Measurements from ENCODE around the gene MED6. TPM values are rescaled to one million over a fixed set of nuclear protein-coding genes. Genes with fewer than 3 reads are reported as not detected.

The MED6 gene
- total RNA-seq, 1 experiment from 2014 or later, result 46.3 TPM

GRCh38 chr14:70594461-70594860 lies 6.0 kb downstream of the MED6 start:
- H3K9me3 Mint-ChIP-seq, result no peaks in the 10 kb centered on the region
- ChIA-PET POLR2A (no interaction called here), CTCF (no interaction called here)
- H3K36me3 Mint-ChIP-seq, result peaks cover 55% of the 10 kb centered on the region
- TF ChIP-seq, protein P1, sequence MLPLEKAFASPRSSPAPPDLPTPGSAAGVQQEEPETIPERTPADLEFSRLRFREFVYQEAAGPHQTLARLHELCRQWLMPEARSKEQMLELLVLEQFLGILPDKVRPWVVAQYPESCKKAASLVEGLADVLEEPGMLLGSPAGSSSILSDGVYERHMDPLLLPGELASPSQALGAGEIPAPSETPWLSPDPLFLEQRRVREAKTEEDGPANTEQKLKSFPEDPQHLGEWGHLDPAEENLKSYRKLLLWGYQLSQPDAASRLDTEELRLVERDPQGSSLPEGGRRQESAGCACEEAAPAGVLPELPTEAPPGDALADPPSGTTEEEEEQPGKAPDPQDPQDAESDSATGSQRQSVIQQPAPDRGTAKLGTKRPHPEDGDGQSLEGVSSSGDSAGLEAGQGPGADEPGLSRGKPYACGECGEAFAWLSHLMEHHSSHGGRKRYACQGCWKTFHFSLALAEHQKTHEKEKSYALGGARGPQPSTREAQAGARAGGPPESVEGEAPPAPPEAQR (CRISPR knock-in tag; IDR thresholded peaks at IDR 0.05), result no peak
- TF ChIP-seq MXD4 (CRISPR knock-in tag; IDR thresholded peaks at IDR 0.05; ENCODE audit: borderline replicate concordance) (no peak), SOX15 (CRISPR knock-in tag; IDR thresholded peaks at IDR 0.05) (no peak), ZNF423 (CRISPR knock-in tag; IDR thresholded peaks at IDR 0.05) (no peak), NFE2L1 (CRISPR knock-in tag; IDR thresholded peaks at IDR 0.05) (no peak), ZNF219 (CRISPR knock-in tag; IDR thresholded peaks at IDR 0.05; ENCODE audit: borderline replicate concordance) (no peak), NR2C2 (CRISPR knock-in tag; IDR thresholded peaks at IDR 0.05) (no peak), SMAD3 (CRISPR knock-in tag; IDR thresholded peaks at IDR 0.05; ENCODE audit: borderline replicate concordance) (no peak), TEAD4 (CRISPR knock-in tag; IDR thresholded peaks at IDR 0.05) (no peak), ZNF671 (CRISPR knock-in tag; IDR thresholded peaks at IDR 0.05) (no peak), SP1 (CRISPR knock-in tag; conservative IDR thresholded peaks at IDR 0.05) (no peak), TEAD1 (CRISPR knock-in tag; IDR thresholded peaks at IDR 0.05) (no peak), CDX4 (CRISPR knock-in tag; IDR thresholded peaks at IDR 0.05; ENCODE audit: borderline replicate concordance) (no peak), ATF1 (CRISPR knock-in tag; IDR thresholded peaks at IDR 0.05) (no peak)
- TF ChIP-seq, protein P2, sequence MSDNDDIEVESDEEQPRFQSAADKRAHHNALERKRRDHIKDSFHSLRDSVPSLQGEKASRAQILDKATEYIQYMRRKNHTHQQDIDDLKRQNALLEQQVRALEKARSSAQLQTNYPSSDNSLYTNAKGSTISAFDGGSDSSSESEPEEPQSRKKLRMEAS (CRISPR knock-in tag; IDR thresholded peaks at IDR 0.05), result no peak
- TF ChIP-seq, protein P3, sequence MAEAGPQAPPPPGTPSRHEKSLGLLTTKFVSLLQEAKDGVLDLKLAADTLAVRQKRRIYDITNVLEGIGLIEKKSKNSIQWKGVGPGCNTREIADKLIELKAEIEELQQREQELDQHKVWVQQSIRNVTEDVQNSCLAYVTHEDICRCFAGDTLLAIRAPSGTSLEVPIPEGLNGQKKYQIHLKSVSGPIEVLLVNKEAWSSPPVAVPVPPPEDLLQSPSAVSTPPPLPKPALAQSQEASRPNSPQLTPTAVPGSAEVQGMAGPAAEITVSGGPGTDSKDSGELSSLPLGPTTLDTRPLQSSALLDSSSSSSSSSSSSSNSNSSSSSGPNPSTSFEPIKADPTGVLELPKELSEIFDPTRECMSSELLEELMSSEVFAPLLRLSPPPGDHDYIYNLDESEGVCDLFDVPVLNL (CRISPR knock-in tag; IDR thresholded peaks at IDR 0.05; ENCODE audit: borderline replicate concordance, low read depth), result no peak
- ATAC-seq (no peak), DNase-seq (ENCODE audit: low spot score) (no peak)
- H3K4me3 Mint-ChIP-seq, result no peak overlapping the region
- peaks cover 6% of the 10 kb centered on the region for H3K4me1 Mint-ChIP-seq
- no peaks in the 10 kb centered on the region for H3K27me3 Mint-ChIP-seq (ENCODE audit: low read depth)
- H3K27ac Mint-ChIP-seq, result no peak overlapping the region

- H3K4me3 Mint-ChIP-seq, result no peak overlapping the region
- H3K27me3 Mint-ChIP-seq (ENCODE audit: low read depth), result no peaks in the 10 kb centered on the region
- POLR2A ChIA-PET, result no interaction called here
- H3K27ac Mint-ChIP-seq, result no peak overlapping the region
- no peaks in the 10 kb centered on the region for H3K9me3 Mint-ChIP-seq
- H3K36me3 Mint-ChIP-seq, result peaks cover 56% of the 10 kb centered on the region
- no peak for DNase-seq (ENCODE audit: low spot score)
- no peaks in the 10 kb centered on the region for H3K4me1 Mint-ChIP-seq
- peak; percentile 16; the same call in 1 of the 2 replicates for ATAC-seq
- CTCF ChIA-PET, result no interaction called here
- no peak for TF ChIP-seq FOXJ3 (CRISPR knock-in tag; IDR thresholded peaks at IDR 0.05; ENCODE audit: borderline replicate concordance)
- no peak for TF ChIP-seq USF2 (CRISPR knock-in tag; IDR thresholded peaks at IDR 0.05)
- TF ChIP-seq NFATC4 (CRISPR knock-in tag; IDR thresholded peaks at IDR 0.05), result no peak
- TF ChIP-seq ERG (CRISPR knock-in tag; IDR thresholded peaks at IDR 0.05), result no peak
- no peak for TF ChIP-seq HMGXB4 (CRISPR knock-in tag; IDR thresholded peaks at IDR 0.05)
- TF ChIP-seq ZMAT4 (CRISPR knock-in tag; IDR thresholded peaks at IDR 0.05), result no peak
- TF ChIP-seq ZNF138 (CRISPR knock-in tag; conservative IDR thresholded peaks at IDR 0.05), result no peak
- no peak for TF ChIP-seq CDX4 (CRISPR knock-in tag; IDR thresholded peaks at IDR 0.05; ENCODE audit: borderline replicate concordance)
- TF ChIP-seq RELA (CRISPR knock-in tag; IDR thresholded peaks at IDR 0.05; ENCODE audit: borderline replicate concordance), result no peak
- TF ChIP-seq ATF1 (CRISPR knock-in tag; IDR thresholded peaks at IDR 0.05), result no peak
- TF ChIP-seq ZNF512 (CRISPR knock-in tag; IDR thresholded peaks at IDR 0.05; ENCODE audit: borderline replicate concordance), result no peak
- TF ChIP-seq, protein P4, sequence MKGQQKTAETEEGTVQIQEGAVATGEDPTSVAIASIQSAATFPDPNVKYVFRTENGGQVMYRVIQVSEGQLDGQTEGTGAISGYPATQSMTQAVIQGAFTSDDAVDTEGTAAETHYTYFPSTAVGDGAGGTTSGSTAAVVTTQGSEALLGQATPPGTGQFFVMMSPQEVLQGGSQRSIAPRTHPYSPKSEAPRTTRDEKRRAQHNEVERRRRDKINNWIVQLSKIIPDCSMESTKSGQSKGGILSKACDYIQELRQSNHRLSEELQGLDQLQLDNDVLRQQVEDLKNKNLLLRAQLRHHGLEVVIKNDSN (CRISPR knock-in tag; IDR thresholded peaks at IDR 0.05), result no peak
Observed at GRCh38 chr14:70585231-70585630, 15.2 kb downstream of the MED6 start.

Data from WTC11 (cell line).